ENCODE data around the gene PNKD.
A peak's percentile ranks its signal among the peaks of the same experiment; 100 is the strongest.

Gene PNKD

DNA sequence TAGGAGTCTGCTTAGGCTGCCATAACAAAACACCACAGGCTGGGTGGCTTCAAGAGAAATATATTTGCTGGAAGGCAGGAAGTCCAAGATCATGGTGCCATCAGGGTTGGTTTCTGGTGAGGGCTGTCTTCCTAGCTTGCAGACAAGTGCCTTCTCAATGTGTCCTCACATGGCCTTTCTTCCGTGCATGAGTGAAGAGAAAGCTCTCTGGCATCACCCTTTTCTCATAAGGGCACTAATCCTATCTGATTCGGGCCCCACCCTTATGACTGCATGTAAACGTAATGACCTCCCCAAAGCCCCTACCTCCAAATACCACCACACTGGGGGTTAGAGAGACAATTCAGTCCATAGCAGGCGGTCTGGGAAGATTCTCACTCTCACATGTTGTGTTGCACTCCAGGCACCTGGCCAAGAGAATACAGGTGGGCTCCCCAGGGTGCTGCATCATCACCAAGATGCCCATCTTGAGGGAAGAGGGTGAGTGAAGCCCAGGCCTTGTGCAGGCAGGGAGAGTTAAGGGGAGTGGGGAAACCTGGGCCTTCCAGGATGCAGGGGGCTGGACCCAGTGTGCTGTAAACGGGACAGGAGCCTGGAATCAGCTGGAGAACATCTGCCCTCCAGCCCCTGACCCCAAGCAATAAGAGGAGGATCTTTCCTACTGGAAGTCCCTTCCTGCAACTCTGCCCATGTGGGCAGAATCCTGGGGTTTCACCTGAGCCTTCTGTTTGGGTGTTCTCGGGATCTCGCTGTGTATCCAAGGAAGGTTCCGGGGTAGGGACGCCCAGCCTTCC is 96.5 kb downstream of the PNKD start:
- Histone ChIP-seq H3K4me3 (peak overlapping the region; percentile 69; the same call in 1 of the 2 replicates), H3K9ac (peak overlapping the region; percentile 72; the same call in 1 of the 2 replicates)

DNA sequence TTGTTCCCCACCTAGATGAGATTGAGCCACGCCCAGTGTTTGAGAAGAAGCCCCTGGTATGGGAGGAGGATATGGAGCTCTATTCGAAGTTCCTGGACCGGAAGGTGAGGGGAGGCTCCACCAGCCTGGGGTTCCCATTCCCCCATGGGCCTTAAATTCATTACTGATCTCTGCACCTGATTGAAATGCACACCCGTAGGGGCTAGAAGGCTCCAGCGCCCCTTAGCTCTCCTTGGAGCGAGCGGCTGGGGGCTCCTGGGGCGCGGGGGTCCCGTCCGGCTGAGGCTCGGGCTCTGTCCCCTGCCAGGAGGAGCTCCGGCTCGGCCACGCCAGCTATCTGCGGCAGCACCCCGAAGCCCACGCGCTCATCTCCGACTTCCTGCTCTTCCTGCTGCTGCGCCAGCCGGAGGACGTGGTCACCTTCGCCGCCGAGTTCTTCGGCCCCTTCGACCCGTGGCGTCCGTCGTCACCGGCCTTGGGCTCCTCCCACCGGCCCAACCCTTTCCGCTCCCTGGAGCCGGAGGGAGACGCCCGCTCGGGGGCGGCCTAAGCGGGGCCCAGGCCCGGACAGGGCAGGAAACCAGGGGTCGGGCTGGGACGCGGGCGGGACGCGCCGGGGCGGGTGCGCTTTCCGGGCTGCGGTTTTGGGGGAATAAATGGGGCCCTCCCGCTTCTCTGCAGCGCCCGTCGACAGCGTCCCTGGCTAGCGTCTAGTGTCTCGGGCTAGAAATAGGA is 97.3 kb downstream of the PNKD start:
- Histone ChIP-seq H3K9me3 (peaks cover 4% of the 10 kb centered on the region; the same call in 1 of the 2 replicates), H3K9ac (peak overlapping the region; percentile 72), H3K4me1 (peaks cover 72% of the 10 kb centered on the region), H3K27ac (peak overlapping the region; percentile 81), H3K36me3 (no peaks in the 10 kb centered on the region), H3K4me3 (peak overlapping the region; percentile 69), H3K4me2 (peak overlapping the region; percentile 89), H3K27me3 (no peaks in the 10 kb centered on the region), H4K20me1 (no peaks in the 10 kb centered on the region)
- TF ChIP-seq Cebpa-rat (IDR thresholded peaks at IDR 0.05), result no peak

More for the DNA sequence above, 96.5 kb downstream of the PNKD start:
- Histone ChIP-seq H3K9me3 (peaks cover 4% of the 10 kb centered on the region; the same call in 1 of the 2 replicates), H3K27me3 (no peaks in the 10 kb centered on the region), H3K27ac (peak overlapping the region; percentile 81), H3K4me1 (peaks cover 70% of the 10 kb centered on the region), H3K36me3 (no peaks in the 10 kb centered on the region), H4K20me1 (no peaks in the 10 kb centered on the region), H3K4me2 (peak overlapping the region; percentile 89)
- no peak for TF ChIP-seq Cebpa-rat (IDR thresholded peaks at IDR 0.05)

DNA sequence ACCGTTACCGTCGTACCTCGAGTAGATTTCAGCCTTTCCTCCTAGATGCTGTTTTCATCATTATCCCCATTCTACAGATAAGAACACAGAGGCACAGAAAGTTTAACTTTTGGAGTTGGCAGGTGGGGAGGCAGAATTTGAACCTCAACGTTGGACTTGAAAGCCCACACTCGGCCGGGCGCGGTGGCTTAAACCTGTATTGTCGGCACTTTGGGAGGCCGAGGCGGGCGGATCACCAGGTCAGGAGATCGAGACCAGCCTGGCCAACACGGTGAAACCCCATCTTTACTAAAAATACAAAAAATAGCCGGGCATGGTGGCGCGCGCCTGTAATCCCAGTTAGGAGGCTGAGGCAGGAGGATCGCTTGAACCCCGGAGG is 97.8 kb downstream of the PNKD start:
- Histone ChIP-seq H4K20me1 (no peaks in the 10 kb centered on the region), H3K4me1 (peaks cover 72% of the 10 kb centered on the region), H3K4me2 (peak overlapping the region; percentile 89), H3K9ac (peak overlapping the region; percentile 72), H3K9me3 (peaks cover 4% of the 10 kb centered on the region; the same call in 1 of the 2 replicates), H3K36me3 (no peaks in the 10 kb centered on the region), H3K27me3 (no peaks in the 10 kb centered on the region), H3K4me3 (peak overlapping the region; percentile 69), H3K27ac (peak overlapping the region; percentile 81)
- no peak for TF ChIP-seq Cebpa-rat (IDR thresholded peaks at IDR 0.05)

DNA sequence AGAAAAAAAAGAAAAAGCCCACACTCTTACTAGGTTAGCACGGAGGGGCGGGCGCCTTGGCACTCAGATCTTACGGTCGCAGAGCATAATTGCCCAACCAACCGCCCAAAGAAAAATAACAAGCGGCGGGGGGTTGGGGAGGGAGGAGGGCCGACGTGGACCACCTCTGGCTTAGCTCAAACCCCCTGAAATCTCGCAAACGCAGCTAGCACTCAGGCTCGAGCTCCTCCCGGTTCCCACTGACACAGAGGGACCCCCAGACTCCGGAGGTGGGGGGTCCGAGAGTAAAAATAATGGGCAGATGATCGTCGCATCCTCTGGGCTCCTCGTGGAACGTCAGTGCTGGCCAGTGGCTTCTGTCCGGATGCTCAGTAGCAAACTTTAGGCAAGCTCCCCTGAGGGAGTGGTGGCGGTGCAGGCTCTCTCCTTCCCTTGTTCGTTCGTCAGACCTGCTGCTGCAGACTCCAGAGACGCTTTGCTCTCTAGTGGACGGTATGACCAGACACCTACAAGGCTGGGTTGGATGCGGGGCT is 98.4 kb downstream of the PNKD start:
- H3K4me3 ChIP-seq, result peak overlapping the region; percentile 69; the same call in 1 of the 2 replicates
- no peaks in the 10 kb centered on the region for H4K20me1 ChIP-seq
- H3K9ac ChIP-seq, result peak overlapping the region; percentile 72; the same call in 1 of the 2 replicates
- H3K27ac ChIP-seq, result peak overlapping the region; percentile 81
- peaks cover 4% of the 10 kb centered on the region; the same call in 1 of the 2 replicates for H3K9me3 ChIP-seq
- TF ChIP-seq Cebpa-rat (IDR thresholded peaks at IDR 0.05), result no peak
- H3K36me3 ChIP-seq, result no peaks in the 10 kb centered on the region
- peak overlapping the region; percentile 89 for H3K4me2 ChIP-seq
- no peaks in the 10 kb centered on the region for H3K27me3 ChIP-seq
- peaks cover 72% of the 10 kb centered on the region for H3K4me1 ChIP-seq

DNA sequence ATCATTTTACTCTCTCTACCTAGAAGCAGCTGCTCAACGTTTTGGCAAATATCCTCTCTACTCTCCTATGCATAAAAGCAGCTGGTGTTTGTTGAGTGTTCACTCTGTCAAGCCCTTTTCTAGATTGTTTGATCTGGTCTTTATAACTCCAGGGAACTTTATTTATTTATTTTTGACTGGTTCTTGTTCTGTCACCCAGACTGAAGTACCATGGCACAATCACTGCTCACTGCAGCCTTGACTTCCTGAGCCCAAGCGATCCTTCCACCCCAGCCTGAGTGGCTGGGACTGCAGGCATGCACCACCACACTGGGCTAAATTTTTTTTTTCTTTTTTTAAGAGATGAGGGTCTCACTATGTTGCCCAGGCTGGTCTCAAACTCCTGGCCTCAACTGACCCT is 99.0 kb downstream of the PNKD start:
- Histone ChIP-seq H3K27ac (peak overlapping the region; percentile 81), H3K9me3 (peaks cover 4% of the 10 kb centered on the region; the same call in 1 of the 2 replicates), H3K9ac (no peak overlapping the region), H3K4me2 (peak overlapping the region; percentile 89), H3K27me3 (no peaks in the 10 kb centered on the region), H3K36me3 (no peaks in the 10 kb centered on the region), H4K20me1 (no peaks in the 10 kb centered on the region), H3K4me3 (no peak overlapping the region), H3K4me1 (peaks cover 73% of the 10 kb centered on the region)
- no peak for TF ChIP-seq Cebpa-rat (IDR thresholded peaks at IDR 0.05)

DNA sequence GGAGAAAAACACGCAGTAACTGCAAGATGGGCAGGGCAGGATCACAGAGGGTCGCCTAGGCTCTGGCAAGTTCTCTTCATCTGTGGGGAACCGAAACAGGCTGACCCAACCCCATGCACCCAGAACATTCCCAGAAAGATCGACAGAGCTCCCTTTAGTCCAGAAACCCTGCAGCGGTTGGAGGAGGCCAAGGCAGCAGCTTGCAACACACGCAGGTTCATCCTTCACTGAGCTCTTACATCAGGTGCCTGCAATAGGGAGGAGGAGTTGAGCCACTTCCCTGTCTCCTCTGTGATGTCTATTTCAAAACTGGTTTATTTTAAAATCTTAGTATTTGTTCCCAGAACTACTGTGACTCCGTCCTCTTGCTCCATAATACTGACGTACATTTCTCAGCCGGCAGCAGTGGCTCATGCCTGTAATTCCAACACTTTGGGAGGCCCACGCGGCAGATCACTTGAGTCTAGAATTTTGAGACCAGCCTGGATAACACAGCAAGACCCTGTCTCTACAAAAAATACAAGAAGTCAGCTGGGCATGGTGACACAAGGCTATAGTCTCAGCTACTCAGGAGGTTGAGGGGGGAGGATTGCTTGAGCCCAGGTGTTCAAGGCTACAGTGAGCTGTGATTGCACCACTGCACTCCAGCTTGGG is 100.2 kb downstream of the PNKD start:
- peaks cover 73% of the 10 kb centered on the region for H3K4me1 ChIP-seq
- H3K27ac ChIP-seq, result peak overlapping the region; percentile 67
- H3K4me2 ChIP-seq, result peak overlapping the region; percentile 89

DNA sequence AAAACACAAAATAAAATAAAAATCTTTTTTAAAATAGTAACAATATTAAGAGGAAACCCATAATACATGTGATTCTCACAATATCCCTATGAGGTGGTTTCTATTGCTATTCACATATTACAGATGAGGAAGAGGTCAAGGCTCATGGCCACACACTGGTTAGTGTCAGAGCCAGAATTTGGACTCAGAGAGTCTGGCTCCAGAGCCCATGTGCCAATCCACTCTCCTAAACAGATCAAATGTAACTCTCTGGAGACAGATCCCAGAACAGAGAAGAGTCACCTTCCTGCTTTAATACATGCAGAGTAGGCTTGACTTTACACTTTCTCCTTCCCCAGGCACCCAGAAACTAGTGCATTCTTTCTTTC is 101.6 kb downstream of the PNKD start:
- no peaks in the 10 kb centered on the region for H3K36me3 ChIP-seq
- peak overlapping the region; percentile 22; the same call in 1 of the 2 replicates for H3K9ac ChIP-seq
- no peak for TF ChIP-seq Cebpa-rat (IDR thresholded peaks at IDR 0.05)
- H4K20me1 ChIP-seq, result no peaks in the 10 kb centered on the region
- H3K4me3 ChIP-seq, result no peak overlapping the region
- peak overlapping the region; percentile 89 for H3K4me2 ChIP-seq
- H3K27ac ChIP-seq, result 0 out of 2 replicates have a peak overlapping the region, but pooled peaks have one; percentile 67
- H3K4me1 ChIP-seq, result peaks cover 68% of the 10 kb centered on the region
- H3K9me3 ChIP-seq, result peaks cover under 1% of the 10 kb centered on the region; the same call in 1 of the 2 replicates
- H3K27me3 ChIP-seq, result no peaks in the 10 kb centered on the region

More for the DNA sequence above, 100.2 kb downstream of the PNKD start:
- Histone ChIP-seq H3K36me3 (no peaks in the 10 kb centered on the region), H3K4me3 (no peak overlapping the region), H3K27me3 (no peaks in the 10 kb centered on the region), H4K20me1 (no peaks in the 10 kb centered on the region), H3K9ac (peak overlapping the region; percentile 2; the same call in 1 of the 2 replicates), H3K9me3 (peaks cover 4% of the 10 kb centered on the region; the same call in 1 of the 2 replicates)
- TF ChIP-seq Cebpa-rat (IDR thresholded peaks at IDR 0.05), result peak; percentile 64; the same call in 1 of the 2 replicates

DNA sequence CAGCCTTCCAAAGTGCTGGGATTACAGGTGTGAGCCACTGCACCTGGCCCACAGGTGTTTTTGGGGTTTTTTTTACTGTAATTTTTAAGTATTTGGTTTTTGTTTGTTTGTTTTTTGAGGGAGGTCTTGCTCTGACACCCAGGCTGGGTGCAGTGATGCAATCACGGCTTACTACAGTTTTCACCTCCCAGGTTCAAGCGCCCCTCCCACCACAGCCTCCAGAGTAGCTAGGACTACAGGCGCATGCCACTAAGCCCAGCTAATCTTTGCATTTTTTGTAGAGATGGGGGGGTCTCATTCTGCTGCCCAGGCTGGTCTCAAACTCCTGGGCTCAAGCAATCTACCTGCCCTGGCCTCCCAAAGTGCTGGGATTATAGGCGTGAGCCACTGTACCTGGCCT is 104.5 kb downstream of the PNKD start:
- Histone ChIP-seq H4K20me1 (no peaks in the 10 kb centered on the region), H3K36me3 (no peaks in the 10 kb centered on the region), H3K4me3 (no peak overlapping the region), H3K4me1 (peaks cover 39% of the 10 kb centered on the region), H3K9ac (no peak overlapping the region), H3K27me3 (no peaks in the 10 kb centered on the region), H3K27ac (no peak overlapping the region), H3K4me2 (no peak overlapping the region), H3K9me3 (no peaks in the 10 kb centered on the region)
- no peak for TF ChIP-seq Cebpa-rat (IDR thresholded peaks at IDR 0.05)

DNA sequence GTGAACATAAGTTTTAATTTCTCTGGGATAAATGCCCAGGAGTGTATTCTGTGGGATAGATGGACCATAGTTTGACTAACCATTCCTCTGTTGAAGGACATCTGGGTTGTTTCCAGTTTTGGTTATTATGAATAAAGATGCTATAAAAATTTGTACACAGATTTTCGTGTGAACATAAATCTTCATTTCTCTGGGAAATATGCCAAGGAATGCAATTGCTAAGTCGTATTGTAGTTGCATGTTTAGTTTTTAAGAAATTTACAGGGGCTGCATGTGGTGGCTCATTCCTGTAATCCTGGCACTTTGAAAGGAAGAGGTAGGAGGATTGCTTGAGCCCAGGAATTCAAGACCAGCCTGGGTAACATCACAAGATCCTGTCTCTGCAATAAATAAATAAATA is 104.9 kb downstream of the PNKD start:
- Histone ChIP-seq H3K9ac (no peak overlapping the region), H3K4me2 (no peak overlapping the region), H3K27me3 (no peaks in the 10 kb centered on the region), H3K27ac (no peak overlapping the region), H4K20me1 (no peaks in the 10 kb centered on the region), H3K4me1 (peaks cover 35% of the 10 kb centered on the region), H3K9me3 (no peaks in the 10 kb centered on the region), H3K36me3 (no peaks in the 10 kb centered on the region), H3K4me3 (no peak overlapping the region)
- no peak for TF ChIP-seq Cebpa-rat (IDR thresholded peaks at IDR 0.05)
